ENCODE measurements around the gene MMP17.

Gene MMP17

GRCh38 chr12:131827961-131828534 lies at the start of gene MMP17:
MMP17 (plus strand) TSS chr12:131828393; CDS start chr12:131828495, 102 bp downstream.
- DNase-seq (ENCODE audit: low read depth in 2 of 2, low spot score in 1 of 2), result no peak

DNA sequence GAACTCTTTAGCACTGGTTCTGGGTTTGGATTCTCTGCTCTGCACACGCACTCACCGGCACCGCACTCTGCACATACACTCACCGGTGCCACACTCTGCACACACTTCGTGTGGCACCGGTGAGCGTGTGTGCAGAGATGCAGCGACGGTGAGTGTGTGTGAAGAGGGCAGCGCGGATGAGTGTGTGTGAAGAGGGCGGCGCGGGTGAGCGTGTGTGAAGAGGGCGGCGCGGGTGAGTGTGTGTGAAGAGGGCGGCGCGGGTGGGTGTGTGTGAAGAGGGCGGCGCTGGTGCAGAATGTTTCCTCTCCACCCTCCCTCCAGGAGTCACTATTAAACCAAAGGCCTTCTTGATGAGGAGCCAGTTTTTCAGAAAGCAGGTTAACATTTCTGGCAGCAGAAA lies 49.2 kb upstream of the MMP17 start:
- no peak for DNase-seq (ENCODE audit: low read depth in 2 of 2, low spot score in 1 of 2)

GRCh38 chr12:131782061-131782460 lies 46.1 kb upstream of the MMP17 start:
- no peak for DNase-seq (ENCODE audit: low read depth in 2 of 2, low spot score in 1 of 2)

DNA sequence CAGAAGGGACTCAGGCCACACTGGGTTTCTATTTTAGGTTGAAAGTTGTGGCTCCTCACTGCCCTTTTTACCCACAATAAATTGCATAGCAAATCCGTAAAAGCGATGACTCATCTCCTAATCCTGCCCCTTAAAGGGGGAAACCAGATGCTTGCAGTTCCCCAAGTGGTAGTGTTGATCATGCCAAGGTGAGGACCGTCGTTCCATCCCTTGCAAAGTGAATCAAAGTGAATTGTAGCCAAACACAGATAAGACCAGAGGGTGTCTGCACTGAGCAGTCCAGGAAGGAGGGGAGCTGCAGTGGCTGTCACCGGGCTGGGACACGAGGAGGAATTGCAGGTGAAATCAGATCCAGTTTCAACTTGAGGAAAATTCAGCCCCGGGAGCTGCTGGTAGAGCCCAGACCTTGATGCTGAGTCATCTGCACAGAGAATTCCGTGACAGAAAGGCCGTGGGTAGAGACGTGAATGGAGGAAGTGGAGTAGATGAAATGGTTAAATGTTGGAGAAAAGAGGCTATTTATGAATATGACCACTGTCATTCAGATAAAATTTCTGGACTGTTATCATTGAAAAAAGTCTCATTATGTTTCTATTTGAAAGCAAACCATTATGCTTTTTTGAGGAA lies 44.2 kb upstream of the MMP17 start:
- no peak for DNase-seq (ENCODE audit: low read depth in 2 of 2, low spot score in 1 of 2)

DNA sequence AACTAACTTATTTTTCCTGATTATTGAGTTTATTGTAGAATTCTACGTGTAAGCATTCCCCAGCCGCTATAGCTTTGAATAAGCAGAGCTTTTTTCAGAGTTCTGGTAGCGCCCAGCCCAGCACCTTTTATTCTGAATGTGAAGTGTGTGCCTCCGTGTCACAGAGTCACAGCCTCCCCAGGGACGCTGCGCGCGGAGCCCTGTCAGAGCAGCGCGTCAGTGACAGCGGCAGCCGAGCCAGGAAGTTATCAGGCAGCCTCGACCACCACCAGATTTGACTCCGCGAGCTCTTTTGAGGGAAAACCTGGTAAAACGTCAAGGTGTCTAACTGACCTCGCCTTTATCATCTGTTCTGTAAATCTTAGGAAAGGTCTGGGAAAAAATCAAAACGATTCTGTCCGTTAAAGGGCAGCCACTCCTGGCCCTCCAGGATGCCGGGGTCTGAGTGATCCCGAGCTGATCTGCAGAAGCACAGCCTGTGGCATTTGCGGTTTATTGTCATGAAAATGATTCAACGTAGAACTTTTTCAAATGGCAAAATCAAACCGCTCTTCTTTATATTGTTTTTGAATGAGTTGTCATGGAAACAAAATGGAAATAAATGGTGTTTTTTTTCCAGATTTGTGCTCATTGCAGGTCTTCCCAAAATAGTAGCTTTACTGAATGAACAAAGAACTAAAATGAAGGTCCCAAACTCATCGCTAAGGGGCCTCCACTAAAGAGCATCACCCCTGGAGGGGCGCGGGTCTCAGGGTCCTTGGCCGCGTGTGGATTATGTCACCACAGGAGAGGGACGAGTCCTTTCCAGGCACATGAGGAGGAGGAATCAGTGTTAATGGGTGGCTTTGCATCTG lies 43.1 kb upstream of the MMP17 start:
- DNase-seq (ENCODE audit: low read depth in 2 of 2, low spot score in 1 of 2), result no peak

GRCh38 chr12:131785763-131786330 lies 42.3 kb upstream of the MMP17 start:
- no peak for DNase-seq (ENCODE audit: low read depth in 2 of 2, low spot score in 1 of 2)

DNA sequence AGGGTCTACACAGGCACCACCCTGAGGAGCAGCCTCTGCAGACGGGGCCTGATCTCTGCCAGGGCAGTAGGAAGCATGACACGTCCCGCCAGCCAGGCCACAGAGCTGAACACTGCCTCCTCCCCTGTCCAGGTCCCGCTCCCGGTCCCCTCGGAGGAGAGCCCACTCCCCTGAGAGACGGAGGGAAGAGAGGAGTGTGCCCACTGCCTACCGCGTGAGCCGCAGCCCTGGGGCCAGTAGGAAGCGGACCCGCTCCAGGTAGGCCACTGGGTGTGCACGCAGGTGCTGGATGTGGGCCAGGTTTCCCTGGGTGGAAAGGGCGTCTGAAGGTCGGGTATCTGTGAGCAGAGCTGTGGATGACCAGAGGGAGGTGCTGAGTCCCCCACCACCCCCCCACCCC lies 41.9 kb upstream of the MMP17 start:
- DNase-seq (ENCODE audit: low read depth in 2 of 2, low spot score in 1 of 2), result no peak

- DNase-seq (ENCODE audit: low read depth in 2 of 2, low spot score in 1 of 2), result no peak
Measured at GRCh38 chr12:131787143-131787660, 41.0 kb upstream of the MMP17 start.

DNA sequence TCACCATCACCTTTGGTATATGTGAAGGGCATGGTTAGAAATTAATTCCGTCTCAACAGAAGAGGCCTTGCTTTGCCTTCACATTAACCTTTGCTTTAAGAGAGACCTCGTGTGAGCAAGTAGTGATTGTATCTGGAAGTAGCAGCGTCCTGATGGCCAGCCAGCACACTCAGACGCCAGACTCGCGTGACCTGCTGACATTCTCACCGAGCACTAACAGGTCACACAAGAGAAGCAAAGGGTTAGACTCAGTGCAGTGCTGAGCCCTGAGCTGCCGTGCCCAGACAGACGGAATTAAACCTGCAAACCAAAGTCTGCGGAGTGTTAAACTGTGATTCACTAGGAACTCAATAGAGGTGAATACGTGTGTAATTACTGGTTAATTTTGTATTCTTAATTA lies 40.1 kb upstream of the MMP17 start:
- no peak for DNase-seq (ENCODE audit: low read depth in 2 of 2, low spot score in 1 of 2)

GRCh38 chr12:131789638-131790037 lies 38.6 kb upstream of the MMP17 start:
- no peak for DNase-seq (ENCODE audit: low read depth in 2 of 2, low spot score in 1 of 2)

DNA sequence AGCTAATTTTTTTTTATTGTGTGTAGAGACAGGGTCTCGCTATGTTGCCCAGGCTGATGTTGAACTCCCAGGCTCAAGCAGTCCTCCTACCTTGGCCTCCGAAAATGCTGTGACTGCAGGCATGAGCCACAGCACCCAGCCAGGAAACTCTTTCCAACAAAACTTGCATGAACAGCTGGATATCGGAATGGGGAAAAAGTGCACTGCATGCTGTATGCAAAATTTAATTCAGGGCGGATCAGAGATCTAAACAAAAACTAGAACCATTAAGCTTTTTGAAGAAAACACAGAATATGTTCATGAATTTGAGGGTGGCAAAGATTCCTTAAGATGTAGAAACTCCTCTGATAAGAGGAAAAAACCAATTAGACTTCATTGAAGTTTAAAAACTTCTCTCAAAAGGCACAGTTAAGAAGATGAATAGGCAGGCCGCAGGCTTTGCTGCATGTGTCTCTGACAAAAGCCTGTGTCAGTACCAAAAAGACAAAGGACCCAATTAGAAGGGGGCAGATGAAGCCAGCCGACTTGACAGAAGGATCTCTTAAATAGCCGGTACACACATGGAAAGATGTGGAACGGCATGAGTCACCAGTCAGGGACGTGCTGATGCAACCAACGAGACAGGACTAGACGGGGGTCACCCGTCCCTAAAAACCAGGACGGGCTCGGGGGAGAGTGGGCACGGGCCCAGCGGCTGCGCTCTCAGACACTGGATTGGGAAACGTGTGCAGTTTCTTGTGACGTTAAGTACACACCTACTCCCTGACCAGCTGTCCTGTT lies 34.8 kb upstream of the MMP17 start:
- DNase-seq (ENCODE audit: low read depth in 2 of 2, low spot score in 1 of 2), result no peak

DNA sequence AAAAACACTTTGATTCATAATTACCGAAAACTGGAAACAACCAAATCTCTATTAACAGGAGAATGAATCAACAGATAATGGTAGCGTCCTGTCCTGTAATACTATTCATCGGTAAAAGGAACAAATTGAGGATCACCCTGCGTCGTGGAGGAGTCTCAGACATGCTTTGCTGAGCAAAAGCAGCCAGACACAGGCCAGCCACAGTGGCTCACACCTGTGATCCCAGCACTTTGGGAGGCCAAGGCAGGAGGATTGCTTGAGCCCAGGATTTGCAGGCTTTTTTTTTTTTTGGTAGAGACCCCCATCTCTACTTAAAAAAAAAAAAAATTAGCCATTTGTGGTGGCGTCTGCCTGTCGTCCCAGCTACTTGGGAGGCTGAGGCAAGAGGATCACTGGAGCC lies 34.1 kb upstream of the MMP17 start:
- DNase-seq (ENCODE audit: low read depth in 2 of 2, low spot score in 1 of 2), result no peak

DNA sequence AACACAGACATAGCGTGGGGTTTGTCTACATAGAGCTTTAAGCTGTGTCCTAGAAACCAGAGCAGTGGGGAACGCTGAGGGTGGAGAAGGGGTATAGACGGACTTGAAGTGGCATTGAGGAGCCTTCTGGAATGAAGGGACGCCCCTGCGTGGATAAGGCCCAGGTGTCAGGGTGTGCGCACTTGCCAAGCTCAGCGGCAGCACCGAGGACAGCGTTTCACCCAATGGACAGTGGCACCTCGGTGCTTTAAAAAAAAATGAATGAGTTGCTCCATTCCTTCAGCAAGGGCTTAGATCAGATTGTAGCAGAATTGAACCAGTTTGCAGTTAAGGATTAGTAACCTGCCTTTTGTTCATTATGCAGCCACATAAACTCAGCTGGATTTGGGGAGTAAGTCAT lies 33.6 kb upstream of the MMP17 start:
- DNase-seq (ENCODE audit: low read depth in 2 of 2, low spot score in 1 of 2), result no peak

DNA sequence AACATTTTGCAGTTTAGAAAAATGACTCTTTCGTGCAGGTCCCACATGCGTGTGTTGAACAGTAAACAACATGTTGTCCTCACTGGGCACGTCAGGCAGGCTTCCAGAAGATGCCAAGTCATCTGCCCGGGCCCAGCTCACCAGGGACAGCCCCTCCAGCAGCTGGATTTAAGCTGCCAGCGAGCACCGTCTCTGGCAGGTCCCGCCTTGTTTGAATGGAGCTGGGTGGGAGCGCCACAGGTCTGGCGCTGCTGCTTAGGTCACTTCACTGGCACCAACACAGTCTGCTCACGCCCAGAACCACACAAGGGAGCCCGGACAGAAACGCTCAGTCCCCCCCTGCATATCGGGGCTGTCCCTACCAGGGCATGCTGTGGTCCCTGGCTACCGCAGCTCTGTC lies 33.1 kb upstream of the MMP17 start:
- no peak for DNase-seq (ENCODE audit: low read depth in 2 of 2, low spot score in 1 of 2)

DNA sequence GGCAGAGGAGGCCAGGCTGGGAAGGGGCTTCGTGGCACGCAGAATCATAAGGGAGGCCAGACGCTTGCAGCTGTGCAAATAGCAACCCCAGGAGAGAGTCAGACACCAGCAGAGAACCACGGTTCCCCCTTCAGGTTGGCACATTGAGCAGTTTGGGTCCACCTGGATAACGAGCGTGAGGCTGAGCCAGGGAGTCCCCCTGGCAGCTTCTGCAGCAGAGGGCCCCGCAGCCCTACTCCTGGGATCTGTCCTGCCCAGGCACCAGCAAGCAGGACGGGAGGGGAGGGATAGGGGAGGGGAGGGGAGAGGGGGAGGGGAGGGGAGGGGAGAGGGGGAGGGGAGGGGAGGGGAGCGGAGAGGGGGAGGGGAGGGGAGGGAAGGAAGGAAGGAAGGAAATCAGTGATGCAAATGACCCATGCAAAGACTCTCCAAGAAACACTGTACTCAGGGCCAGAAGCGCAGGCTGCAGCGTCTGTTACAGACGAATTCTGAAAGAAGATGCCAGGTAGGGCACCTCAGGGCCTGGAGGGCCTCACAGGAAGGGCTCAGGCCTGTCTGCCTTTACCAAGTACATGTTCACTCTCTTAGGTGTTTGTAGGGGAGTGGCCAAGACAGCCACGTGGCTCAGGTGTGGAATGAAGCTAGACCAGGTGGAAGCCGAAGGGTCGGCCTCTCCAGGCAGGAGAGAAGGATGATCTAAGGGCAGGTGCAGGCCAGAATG lies 32.3 kb upstream of the MMP17 start:
- DNase-seq (ENCODE audit: low read depth in 2 of 2, low spot score in 1 of 2), result no peak

GRCh38 chr12:131796411-131796736 lies 31.8 kb upstream of the MMP17 start:
- DNase-seq (ENCODE audit: low read depth in 2 of 2, low spot score in 1 of 2), result no peak

DNA sequence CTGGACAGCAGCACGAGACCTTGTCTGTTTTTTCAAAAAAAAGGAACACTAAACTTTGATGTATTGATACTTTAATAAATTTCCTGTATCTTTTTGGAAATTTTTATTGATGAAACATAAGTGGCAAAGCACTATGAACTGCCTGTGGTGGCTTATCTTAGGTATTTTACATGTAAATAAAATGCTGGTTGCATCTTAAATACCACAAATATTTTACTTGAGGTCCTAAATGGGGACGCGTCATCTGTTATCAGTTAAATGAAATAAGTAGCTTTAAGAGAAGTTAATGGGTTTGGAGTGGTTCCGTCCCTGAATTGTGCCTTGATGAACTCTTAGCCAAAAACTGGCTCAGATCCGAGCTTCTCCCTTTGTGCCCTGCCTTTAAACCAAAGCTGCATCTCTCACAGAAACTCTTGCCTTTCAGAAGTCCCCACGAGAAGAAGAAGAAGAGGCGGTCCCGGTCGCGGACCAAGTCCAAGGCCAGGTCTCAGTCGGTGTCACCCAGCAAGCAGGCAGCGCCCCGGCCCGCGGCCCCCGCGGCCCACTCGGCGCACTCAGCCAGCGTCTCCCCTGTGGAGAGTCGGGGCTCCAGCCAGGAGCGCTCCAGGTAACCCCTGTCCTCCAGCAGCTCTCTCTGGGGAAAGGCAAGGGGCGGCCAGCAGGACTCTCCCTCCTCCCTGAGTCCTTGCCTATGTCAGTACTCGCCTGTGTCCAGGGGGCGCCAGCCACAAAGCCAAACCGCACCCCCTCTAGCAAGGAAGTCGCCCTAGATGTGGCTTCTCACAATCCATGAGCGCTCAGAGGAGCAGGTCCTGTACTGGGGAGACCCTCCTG lies 31.2 kb upstream of the MMP17 start:
- no peak for DNase-seq (ENCODE audit: low read depth in 2 of 2, low spot score in 1 of 2)

DNA sequence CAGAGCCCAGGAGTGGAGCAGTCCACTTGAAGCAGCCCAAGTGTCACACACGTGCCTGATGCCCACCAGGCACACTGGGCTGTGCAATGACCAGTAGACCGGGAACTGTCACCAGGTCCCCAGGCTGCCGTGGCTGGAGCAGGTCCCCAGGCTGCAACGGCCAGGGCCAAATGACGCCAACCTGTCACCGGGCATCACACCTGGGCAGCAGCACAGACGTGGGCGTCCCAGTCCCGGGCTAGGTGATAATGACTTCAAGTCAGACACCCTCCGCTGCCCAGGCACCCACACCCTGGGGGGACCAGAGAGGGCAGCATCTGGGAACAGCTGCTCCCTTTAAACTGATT lies 30.6 kb upstream of the MMP17 start:
- DNase-seq (ENCODE audit: low read depth in 2 of 2, low spot score in 1 of 2), result no peak

GRCh38 chr12:131799195-131799594 lies 29.0 kb upstream of the MMP17 start:
- DNase-seq (ENCODE audit: low read depth in 2 of 2, low spot score in 1 of 2), result no peak
